Skeletal muscle satellite cell (primary cell): Measurements from ENCODE around the gene BMP8B.

ENCODE experiments used
- H3K27me3 ChIP-seq: 2 replicates; pipeline ENCODE4 v1.7.0; 2013; ENCODE audit warnings: low read length; ENCODE audit not compliant: control insufficient read depth, insufficient read depth
- H3K36me3 ChIP-seq: 2 replicates; pipeline ENCODE4 v1.7.0; 2013; ENCODE audit warnings: mild to moderate bottlenecking, control low read depth, low read length; ENCODE audit not compliant: insufficient read depth
- H3K4me1 ChIP-seq: 2 replicates; pipeline ENCODE4 v1.7.0; 2013; ENCODE audit warnings: low read length; ENCODE audit not compliant: control insufficient read depth, insufficient read depth
- H3K4me2 ChIP-seq: 2 replicates; pipeline ENCODE4 v1.7.0; 2013; ENCODE audit warnings: mild to moderate bottlenecking, low read length
- H3K4me3 ChIP-seq: 2 replicates; pipeline ENCODE4 v1.7.0; 2013; ENCODE audit warnings: low read length
- H3K9ac ChIP-seq: 2 replicates; pipeline ENCODE4 v1.7.0; 2013; ENCODE audit warnings: mild to moderate bottlenecking, low read depth, low read length, moderate library complexity
- H3K9me3 ChIP-seq: replicated peaks from 2 replicates; pipeline ENCODE4 v1.7.0; 2013; ENCODE audit warnings: mild to moderate bottlenecking, control low read depth, low read length

The BMP8B gene

GRCh38 chr1:39761557-39762260 lies 27.0 kb downstream of the BMP8B start:
- H3K27me3 ChIP-seq, result no peaks in the 10 kb centered on the region
- peaks cover 7% of the 10 kb centered on the region for H3K36me3 ChIP-seq
- H3K4me3 ChIP-seq, result no peak overlapping the region
- no peak overlapping the region for H3K4me2 ChIP-seq
- H3K9me3 ChIP-seq, result no peaks in the 10 kb centered on the region
- H3K4me1 ChIP-seq, result peaks cover 5% of the 10 kb centered on the region
- no peak overlapping the region for H3K9ac ChIP-seq

GRCh38 chr1:39761016-39761415 lies 27.6 kb downstream of the BMP8B start:
- H3K4me2 ChIP-seq, result no peak overlapping the region
- no peaks in the 10 kb centered on the region for H3K9me3 ChIP-seq
- no peak overlapping the region for H3K4me3 ChIP-seq
- H3K9ac ChIP-seq, result no peak overlapping the region
- no peaks in the 10 kb centered on the region for H3K27me3 ChIP-seq
- peaks cover 5% of the 10 kb centered on the region for H3K4me1 ChIP-seq
- peaks cover 12% of the 10 kb centered on the region for H3K36me3 ChIP-seq

- H3K4me3 ChIP-seq, result no peak overlapping the region
- H3K9ac ChIP-seq, result no peak overlapping the region
- no peaks in the 10 kb centered on the region for H3K27me3 ChIP-seq
- H3K4me2 ChIP-seq, result no peak overlapping the region
- H3K4me1 ChIP-seq, result peaks cover 5% of the 10 kb centered on the region
- peaks cover 18% of the 10 kb centered on the region for H3K36me3 ChIP-seq
- no peaks in the 10 kb centered on the region for H3K9me3 ChIP-seq
These were observed 28.3 kb downstream of the BMP8B start for GRCh38 chr1:39760074-39761008.

- H3K4me2 ChIP-seq, result no peak overlapping the region
- no peaks in the 10 kb centered on the region for H3K27me3 ChIP-seq
- no peaks in the 10 kb centered on the region for H3K9me3 ChIP-seq
- H3K36me3 ChIP-seq, result peaks cover 26% of the 10 kb centered on the region
- H3K4me1 ChIP-seq, result peaks cover 5% of the 10 kb centered on the region
- no peak overlapping the region for H3K4me3 ChIP-seq
- no peak overlapping the region for H3K9ac ChIP-seq
These were observed 29.3 kb downstream of the BMP8B start for GRCh38 chr1:39759436-39759726.

GRCh38 chr1:39758556-39759435 lies 29.9 kb downstream of the BMP8B start:
- H3K4me3 ChIP-seq, result no peak overlapping the region
- no peaks in the 10 kb centered on the region for H3K9me3 ChIP-seq
- no peaks in the 10 kb centered on the region for H3K27me3 ChIP-seq
- H3K9ac ChIP-seq, result no peak overlapping the region
- H3K4me1 ChIP-seq, result peaks cover 5% of the 10 kb centered on the region
- peaks cover 32% of the 10 kb centered on the region for H3K36me3 ChIP-seq
- H3K4me2 ChIP-seq, result no peak overlapping the region

- peaks cover 5% of the 10 kb centered on the region for H3K4me1 ChIP-seq
- H3K27me3 ChIP-seq, result no peaks in the 10 kb centered on the region
- no peaks in the 10 kb centered on the region for H3K9me3 ChIP-seq
- H3K4me2 ChIP-seq, result no peak overlapping the region
- H3K36me3 ChIP-seq, result peaks cover 45% of the 10 kb centered on the region
- no peak overlapping the region for H3K9ac ChIP-seq
- H3K4me3 ChIP-seq, result no peak overlapping the region
These were observed 31.2 kb downstream of the BMP8B start for GRCh38 chr1:39757501-39757900.

GRCh38 chr1:39755965-39756659 lies 32.6 kb downstream of the BMP8B start:
- Histone ChIP-seq H3K4me3 (no peak overlapping the region), H3K27me3 (no peaks in the 10 kb centered on the region), H3K9ac (no peak overlapping the region), H3K36me3 (peaks cover 58% of the 10 kb centered on the region), H3K9me3 (no peaks in the 10 kb centered on the region), H3K4me2 (no peak overlapping the region), H3K4me1 (peaks cover 5% of the 10 kb centered on the region)

GRCh38 chr1:39754906-39755504 lies 33.7 kb downstream of the BMP8B start:
- no peaks in the 10 kb centered on the region for H3K9me3 ChIP-seq
- H3K4me1 ChIP-seq, result peaks cover 5% of the 10 kb centered on the region
- H3K27me3 ChIP-seq, result no peaks in the 10 kb centered on the region
- H3K4me2 ChIP-seq, result no peak overlapping the region
- no peak overlapping the region for H3K4me3 ChIP-seq
- H3K36me3 ChIP-seq, result peaks cover 69% of the 10 kb centered on the region
- no peak overlapping the region for H3K9ac ChIP-seq

GRCh38 chr1:39754026-39754570 lies 34.6 kb downstream of the BMP8B start:
- H3K4me1 ChIP-seq, result peaks cover 2% of the 10 kb centered on the region
- H3K4me3 ChIP-seq, result no peak overlapping the region
- H3K9ac ChIP-seq, result no peak overlapping the region
- H3K4me2 ChIP-seq, result no peak overlapping the region
- H3K27me3 ChIP-seq, result no peaks in the 10 kb centered on the region
- H3K9me3 ChIP-seq, result no peaks in the 10 kb centered on the region
- peaks cover 76% of the 10 kb centered on the region for H3K36me3 ChIP-seq

- Histone ChIP-seq H3K9ac (no peak overlapping the region), H3K27me3 (no peaks in the 10 kb centered on the region), H3K9me3 (no peaks in the 10 kb centered on the region), H3K4me3 (no peak overlapping the region), H3K4me1 (no peaks in the 10 kb centered on the region), H3K36me3 (peaks cover 80% of the 10 kb centered on the region), H3K4me2 (no peak overlapping the region)
These were observed 35.3 kb downstream of the BMP8B start for GRCh38 chr1:39753132-39754025.
